UCSD-AML1 (cell line): ENCODE measurements around the gene FAM83G.
"Not testable (repeated sequence)": the region's sequence is repeated elsewhere in the genome, so short reads cannot be mapped to it uniquely, and the experiment has no call there.

Experiments
- DNase-seq: peaks from one replicate; lab custom pipeline; 2025; ENCODE audit not compliant: unreplicated experiment; lab: John Stamatoyannopoulos, UW

FAM83G gene

GRCh38 chr17:19023209-19023999 is 18.8 kb upstream of the FAM83G start:
- DNase-seq, result no peak

DNA sequence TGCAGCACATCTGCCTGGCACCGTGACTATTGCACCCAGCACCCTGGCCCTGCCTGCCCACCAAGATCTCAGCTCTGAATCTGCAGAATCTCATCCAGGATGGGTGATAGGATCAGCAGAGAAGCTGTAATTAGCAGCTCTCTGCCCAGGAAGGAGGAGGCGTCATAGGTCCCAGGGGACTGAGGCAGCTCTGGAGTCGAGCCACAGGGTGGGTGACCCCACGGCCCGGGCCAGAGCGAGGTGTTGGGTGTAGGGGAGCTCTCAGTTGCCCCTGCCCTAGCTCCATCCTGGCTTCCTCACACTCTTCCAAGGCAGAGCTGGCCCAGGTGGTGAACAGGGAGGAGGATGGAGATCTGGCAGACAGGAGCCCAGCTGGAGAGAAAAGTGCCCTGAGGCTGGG is 18.2 kb upstream of the FAM83G start:
- DNase-seq, result no peak

DNA sequence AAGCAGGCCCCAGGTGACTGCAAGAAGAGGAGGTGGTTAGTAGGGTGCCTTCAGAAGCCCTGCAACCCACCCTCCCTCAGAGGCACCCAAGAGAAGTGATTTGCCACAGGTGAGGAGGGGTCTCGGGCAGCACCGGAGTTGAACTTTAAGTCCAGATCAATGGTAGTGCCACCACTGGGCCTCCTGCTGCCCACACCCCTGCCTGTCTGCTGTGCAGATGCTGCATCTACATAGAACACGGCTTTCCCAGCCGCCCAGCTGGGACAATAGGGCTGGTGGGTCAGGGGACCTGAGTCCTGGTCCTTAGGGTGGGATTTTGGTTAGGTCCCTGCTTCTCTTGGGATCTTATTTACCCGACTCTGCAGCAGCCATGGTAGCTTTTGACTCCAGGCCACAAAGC is 17.6 kb upstream of the FAM83G start:
- no peak for DNase-seq

DNA sequence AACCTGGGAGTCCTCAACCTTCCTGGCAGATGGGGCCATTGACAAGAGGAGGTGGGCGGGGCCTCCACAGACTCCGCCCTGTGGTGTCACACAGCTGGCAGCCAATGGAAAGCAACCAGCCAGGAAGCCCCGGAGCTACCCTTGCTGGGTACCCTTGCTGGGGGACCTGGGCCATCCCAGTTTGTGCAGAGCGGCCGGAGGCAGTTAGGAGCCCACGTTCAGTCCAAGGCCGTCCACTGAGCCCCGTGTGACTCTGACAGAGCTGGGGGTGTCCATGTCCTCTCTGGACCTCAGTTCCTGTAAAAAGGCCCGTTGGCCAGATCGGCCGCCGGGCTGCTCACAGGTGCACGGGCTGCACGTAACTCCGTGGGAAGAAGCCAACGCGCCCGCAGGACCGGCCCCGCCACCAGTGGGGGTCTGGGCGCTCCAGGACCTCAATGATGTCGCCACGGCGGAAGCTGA is 17.1 kb upstream of the FAM83G start:
- DNase-seq, result no peak

- DNase-seq, result not testable (repeated sequence)
These were observed 16.6 kb upstream of the FAM83G start for GRCh38 chr17:19021011-19021621.

DNA sequence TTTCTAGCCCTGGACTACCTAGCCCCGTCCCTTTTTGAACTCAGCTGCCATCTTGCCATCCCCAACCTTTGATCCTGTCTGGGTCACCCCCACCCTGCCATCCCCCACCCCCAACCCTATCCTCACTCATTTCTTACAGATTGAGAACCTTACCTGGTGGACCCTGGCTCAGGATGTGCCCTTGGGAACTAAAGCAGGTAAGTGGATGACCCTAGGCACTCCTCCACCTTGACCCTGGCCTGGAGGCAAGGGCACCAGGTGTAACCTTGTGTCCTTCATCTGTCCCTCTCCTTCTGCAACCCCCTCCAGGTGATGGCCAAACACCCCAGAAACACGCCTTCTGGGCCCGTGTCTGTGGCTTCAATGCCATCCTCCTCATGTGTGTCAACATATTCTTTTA is 15.5 kb upstream of the FAM83G start:
- DNase-seq, result no peak

- no peak for DNase-seq
These were observed 14.7 kb upstream of the FAM83G start for GRCh38 chr17:19019041-19019941.

DNA sequence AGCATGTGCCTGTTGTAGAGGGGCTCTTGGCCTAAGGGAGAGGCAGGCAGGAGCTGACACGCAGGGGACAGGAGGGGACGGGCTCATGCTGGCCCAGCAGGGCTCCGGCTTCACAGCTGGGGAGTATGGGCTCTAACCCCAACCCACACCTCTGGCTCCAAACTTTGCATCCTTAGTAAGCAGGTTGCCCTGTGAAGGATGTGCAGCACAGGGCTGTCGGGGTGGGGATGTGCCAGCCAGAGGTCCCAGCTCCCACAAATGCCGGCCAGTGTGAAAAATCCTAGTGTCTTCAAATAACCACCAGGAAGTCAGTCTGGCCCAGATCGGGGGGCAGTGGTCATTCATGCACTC is 14.0 kb upstream of the FAM83G start:
- DNase-seq, result no peak

GRCh38 chr17:19017804-19018599 is 13.4 kb upstream of the FAM83G start:
- no peak for DNase-seq

- no peak for DNase-seq
These were observed 12.8 kb upstream of the FAM83G start for GRCh38 chr17:19017401-19017800.

DNA sequence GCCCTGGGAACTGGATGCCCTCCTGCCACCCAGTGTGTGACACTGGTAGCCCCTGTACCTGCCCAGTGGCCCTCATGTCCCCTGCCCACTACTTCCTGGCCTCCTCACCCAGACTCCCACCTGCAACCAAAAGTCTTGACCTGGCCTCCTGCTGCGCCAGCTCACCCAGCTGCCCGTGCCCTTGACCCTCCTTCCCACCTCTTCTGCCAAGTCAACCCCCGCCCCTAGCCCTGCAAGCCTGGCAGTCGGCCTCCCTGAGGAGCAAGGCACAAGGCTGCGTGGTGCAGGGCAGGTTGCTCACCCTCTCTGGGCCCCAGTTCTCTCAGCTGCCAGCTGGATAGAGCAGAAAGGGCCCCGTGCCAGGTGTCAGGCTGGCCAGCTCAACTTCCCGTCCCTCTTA is 12.3 kb upstream of the FAM83G start:
- no peak for DNase-seq

DNA sequence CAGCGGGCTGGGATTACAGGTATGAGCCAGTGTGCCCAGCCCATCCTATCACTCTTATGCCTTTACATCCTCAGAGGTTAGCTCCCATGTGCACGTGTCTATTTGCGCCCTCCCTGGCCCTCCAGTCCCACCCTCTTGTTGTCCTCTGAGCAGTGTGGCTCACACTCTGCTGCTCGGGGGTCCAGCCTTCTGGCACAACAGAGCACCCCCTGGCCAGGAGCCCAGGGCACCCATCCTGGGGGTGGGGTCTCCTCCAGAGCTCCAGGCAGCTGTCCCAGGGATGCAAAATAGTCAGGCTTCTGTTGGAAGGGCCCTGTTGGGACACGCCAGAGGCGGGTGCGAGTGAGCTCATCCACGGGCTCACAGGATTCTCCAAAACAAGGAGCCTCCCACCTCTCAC is 11.7 kb upstream of the FAM83G start:
- DNase-seq, result no peak

GRCh38 chr17:19015428-19015827 is 10.9 kb upstream of the FAM83G start:
- DNase-seq, result no peak

- no peak for DNase-seq
These were observed 10.2 kb upstream of the FAM83G start for GRCh38 chr17:19014628-19015215.

GRCh38 chr17:19013806-19014627 is 9.5 kb upstream of the FAM83G start:
- no peak for DNase-seq

- DNase-seq, result no peak
These were observed 8.7 kb upstream of the FAM83G start for GRCh38 chr17:19013226-19013625.

- DNase-seq, result no peak
These were observed 7.9 kb upstream of the FAM83G start for GRCh38 chr17:19012171-19013080.

GRCh38 chr17:19011581-19011980 is 7.0 kb upstream of the FAM83G start:
- DNase-seq, result no peak
